Left renal pelvis (tissue), 4 donors: ENCODE measurements around the gene HLA-DOB. TPM values are rescaled to one million over a fixed set of nuclear protein-coding genes. Genes with fewer than 3 reads are reported as not detected.

Experiments used
- DNase-seq, 4 donors: peaks; one replicate each; pipeline ENCODE4 v3.0.0-alpha.2; 2013; ENCODE audit warnings: low read depth in 4 of 4, low spot score in 3 of 4
- polyA plus RNA-seq, 4 donors: library from polyadenylated mRNA; unstranded; fragments of 120-200 nt; gene quantifications; one replicate each; pipeline ENCODE4 v1.2.1, GENCODE V29; 2013; ENCODE audit not compliant: insufficient read length in 4 of 4

HLA-DOB gene
- polyA plus RNA-seq, 4 donors: 0.14 to 0.29 (median 0.27) TPM; not detected in 1

DNA sequence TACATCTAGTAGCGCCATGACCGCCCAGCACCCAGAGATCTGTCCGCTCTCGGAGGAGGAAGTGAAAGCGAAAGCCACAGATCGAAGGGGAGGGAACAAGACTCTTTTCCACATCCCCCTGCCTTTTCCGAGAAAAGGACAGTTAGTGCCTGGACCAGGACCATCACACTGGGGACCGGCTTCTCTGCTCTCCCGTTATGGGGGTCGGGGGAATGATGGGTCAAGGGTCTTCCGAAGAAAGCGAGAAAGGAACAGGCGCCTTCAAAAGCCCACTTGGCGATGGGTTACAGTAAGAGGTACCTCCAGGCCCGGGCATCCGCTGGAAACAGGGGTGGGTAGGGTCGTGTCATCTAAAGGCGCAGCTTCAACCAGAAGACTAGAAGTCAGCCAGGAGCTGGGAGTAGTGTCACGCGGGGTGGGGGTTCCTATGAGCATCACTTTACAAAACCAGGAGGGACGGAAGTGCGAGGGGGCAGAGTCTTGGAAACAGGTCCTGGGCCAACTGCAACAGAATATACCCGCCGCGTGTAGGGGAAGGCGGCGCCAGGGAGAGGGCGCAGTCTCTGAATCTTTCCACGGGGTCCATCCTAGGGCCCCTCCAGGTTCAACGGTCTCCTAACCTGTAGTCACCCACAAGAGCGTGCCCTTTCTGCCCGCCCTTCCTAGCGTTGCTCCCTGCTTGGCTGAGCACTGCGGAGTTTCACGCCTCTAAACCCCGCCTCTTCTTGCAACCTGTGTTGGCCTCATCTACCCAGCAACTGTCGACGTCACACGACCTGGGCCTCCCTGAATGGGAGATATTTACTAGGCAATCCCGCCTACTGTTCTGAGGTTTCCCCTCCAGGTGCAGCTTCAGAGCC lies 27.4 kb upstream of the HLA-DOB start, which contains the start of gene PSMB8:
PSMB8 (minus strand) TSS at position 69 of the 860 bp plus-strand sequence; CDS start at position 18, 51 bp downstream.
- peak; percentile 85 to 92 (median 88) for DNase-seq

DNA sequence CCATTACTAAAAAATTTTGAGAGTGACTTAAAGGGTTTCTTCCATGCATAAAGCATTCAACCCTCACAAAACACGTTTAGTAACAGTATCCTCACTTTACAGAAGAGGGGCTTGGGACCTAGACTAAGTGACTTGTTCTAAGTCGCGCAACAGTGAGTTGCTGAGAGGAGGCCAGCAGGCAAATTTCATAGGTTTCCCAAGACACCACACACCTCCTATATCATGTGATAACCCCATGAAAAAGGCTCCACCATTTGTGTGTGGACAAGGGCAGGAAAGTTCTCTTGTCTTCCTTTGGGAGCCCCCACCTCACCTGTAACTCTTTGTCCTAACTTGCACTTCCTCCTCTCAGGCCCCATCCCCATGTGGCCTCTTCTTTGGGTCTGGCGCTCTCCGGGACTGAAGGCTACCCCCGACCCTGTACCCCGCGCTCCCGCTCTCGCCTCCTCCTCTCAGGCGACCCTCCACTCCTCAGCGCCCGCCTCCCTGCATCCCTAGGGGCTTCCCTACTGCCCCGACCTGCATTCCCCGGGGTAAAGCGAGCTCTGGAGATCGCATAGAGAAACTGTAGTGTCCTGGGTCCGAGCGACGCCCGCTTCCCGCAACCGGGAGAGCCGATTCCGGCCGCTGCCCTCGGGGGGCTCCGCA lies 26.7 kb upstream of the HLA-DOB start:
- DNase-seq: no peak

DNA sequence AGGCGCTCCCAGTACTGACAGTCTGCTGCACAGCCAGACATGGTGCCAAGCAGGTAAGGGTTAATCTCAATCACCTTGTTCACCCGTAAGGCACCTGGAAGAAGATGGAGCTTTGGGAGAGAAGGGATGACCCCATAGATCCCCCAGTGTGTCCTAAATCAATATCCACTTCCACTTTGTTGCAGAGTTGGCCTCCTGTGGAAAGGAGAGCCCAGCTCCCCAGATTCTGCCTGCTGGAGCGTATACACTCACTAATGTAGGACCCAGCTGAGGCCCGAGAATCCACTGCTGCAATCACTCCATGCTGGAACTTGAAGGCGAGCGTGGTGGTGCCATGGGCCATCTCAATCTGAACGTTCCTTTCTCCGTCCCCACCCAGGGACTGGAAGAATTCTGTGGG lies 25.9 kb upstream of the HLA-DOB start:
- no peak for DNase-seq

DNA sequence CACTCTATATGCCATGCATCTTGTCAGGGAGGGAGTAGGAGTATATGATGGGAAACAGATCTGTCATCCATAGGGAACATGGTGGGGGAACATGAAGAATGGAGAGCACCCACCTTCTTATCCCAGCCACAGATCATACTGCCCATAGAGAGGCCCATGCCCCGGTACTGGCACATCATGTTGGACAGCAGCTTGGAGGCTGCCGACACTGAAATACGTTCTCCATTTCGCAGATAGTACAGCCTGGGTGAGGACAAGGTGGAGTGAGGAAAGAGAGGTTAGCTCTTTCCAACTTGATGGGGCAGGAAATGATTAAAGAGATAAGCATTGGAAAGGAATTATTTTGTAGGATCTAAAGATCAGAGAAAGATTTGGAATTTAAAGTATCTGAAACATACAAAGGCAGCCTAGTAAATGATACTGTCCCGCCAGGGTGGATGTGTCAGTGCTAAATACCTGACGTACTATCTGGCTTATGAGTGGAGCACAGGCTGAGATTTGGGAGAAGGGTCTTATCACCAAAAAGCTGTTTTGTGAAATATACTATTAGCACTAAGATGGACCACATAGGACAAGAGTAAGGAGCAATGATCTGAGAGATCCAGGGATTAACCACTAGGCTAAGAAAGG lies 25.3 kb upstream of the HLA-DOB start:
- no peak for DNase-seq

DNA sequence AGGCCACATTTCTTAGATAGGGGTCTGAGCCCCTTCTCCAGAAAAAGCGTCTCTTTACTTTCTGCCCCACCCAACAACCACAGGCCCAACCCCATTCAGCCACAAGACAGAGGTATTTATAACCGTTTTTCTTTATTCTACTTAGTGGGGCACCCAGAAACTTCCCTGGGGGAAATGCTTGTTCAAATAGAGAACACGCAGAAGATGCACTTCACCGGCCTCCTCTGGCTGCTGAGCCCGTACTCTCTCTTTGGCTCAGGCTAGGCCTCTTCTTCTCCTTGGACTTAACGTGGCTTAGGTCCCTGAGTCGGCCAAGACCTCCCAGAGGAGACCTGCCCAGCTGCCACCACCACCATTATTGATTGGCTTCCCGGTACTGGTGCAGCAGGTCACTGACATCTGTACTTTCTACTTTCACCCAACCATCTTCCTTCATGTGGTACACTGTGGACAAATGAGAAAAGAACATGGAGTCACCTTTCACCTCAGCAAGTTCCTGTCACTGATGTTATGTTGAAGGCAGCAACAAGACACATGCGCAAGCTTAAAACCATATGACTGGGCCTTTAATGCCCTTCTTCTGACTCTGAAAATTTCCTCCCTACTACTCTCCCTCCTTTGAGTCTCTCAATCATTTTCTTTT lies 23.9 kb upstream of the HLA-DOB start:
- no peak for DNase-seq

DNA sequence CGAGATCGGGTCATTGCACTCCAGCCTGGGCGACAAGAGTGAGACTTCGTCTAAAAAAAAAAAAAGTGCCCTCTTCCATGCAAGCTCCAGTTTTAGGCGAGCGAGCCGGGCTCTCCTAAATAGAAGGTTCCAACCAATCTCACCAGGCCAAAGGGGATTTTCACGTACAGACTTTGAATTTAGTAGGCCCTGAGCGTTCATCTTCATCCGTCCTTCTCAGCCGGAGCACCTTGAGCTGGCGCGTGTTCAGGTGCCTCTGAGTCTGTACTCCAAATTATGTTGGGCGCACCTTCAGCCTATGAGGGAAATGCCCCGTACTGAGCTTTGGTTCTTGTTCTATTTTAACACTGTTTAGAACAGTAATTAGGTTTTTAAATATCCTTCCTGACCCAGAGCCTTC lies 22.6 kb upstream of the HLA-DOB start:
- DNase-seq: no peak

DNA sequence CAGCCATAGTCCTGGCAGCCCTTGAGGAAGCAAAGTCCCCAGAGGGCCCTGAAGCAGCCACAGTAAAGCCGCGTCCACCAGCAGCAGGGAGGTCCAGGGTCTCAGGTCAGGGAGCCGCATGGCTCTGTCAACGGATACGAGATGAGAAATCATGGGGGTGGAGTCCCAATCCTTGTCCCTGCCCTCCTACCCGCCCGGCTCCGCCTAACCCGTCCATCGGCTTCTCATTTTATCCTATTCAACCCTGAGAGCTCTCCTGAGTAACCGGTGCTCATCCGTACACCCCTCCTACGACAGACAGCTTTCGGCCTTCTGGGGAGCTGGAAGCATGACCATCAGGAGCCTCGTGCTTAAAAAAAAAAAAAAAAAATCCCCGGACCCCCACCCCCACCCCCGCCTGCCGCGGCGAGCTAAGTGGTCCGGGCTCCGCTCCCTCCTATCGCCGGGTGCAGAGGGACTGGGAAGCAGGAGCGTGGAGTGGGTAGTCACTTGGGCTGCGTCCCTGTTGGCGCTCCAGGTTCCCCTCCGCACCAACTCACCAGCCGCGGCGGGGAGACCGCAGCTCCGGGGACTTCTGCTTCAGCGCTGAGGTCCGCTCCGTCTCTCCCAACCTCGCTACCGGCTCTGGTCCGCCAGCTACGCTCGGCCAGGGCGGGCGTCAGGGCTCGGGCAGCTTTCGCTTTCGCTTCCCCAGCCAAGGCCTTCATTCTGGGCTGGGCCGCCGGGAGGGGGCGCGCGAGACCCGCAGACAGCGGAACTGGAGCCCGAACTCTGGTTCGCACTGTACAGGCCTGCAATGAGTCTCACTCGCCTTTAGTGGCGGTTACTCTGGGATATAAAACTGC lies 21.5 kb upstream of the HLA-DOB start, which contains the start of gene TAP2:
TAP2 (minus strand) TSS at position 626 of the 845 bp plus-strand sequence; CDS start at position 120, 506 bp downstream.
- DNase-seq: peak; percentile 80 to 87 (median 84)

DNA sequence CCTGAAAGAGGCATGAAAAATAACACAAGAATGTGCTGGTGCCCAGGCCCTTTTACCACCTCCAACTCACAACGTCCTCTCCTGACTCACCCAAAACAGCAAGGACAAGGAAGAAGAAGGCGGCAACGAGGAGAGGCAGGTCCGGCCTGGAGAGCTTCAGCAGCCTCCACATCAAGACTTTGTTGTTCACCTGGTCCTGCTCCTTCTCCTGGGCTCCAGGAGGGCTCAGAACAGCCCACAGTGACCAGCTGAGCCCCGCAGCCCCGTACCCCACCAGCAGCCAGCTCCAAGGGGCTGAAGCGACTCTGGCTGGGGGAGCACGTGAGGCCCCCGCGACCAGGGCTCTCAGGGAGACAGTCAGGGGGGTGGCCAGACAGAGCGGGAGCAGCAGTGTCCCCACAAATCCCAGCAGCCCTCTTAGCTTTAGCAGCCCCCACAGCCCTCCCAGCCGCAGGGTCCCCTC lies 20.9 kb upstream of the HLA-DOB start:
- no peak for DNase-seq

DNA sequence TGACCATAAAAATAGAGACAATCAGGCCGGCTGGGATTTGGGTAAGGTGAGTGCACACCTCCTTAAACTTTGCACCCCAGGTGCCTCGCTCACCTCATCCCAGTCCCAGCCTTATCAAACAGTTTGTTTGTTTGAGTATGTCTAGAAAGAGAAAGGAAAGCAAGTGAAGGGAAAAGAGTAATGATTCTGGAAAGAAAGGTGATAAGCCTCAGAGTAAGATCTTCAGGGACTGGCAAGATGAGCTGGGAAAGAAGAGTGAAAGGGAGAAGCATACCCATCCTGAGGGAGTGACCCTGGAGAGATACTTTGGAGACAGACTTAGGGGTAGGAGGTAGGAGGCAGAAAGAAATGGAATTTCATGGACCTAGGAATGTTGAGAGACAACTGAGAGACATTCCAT lies 20.1 kb upstream of the HLA-DOB start:
- no peak for DNase-seq

DNA sequence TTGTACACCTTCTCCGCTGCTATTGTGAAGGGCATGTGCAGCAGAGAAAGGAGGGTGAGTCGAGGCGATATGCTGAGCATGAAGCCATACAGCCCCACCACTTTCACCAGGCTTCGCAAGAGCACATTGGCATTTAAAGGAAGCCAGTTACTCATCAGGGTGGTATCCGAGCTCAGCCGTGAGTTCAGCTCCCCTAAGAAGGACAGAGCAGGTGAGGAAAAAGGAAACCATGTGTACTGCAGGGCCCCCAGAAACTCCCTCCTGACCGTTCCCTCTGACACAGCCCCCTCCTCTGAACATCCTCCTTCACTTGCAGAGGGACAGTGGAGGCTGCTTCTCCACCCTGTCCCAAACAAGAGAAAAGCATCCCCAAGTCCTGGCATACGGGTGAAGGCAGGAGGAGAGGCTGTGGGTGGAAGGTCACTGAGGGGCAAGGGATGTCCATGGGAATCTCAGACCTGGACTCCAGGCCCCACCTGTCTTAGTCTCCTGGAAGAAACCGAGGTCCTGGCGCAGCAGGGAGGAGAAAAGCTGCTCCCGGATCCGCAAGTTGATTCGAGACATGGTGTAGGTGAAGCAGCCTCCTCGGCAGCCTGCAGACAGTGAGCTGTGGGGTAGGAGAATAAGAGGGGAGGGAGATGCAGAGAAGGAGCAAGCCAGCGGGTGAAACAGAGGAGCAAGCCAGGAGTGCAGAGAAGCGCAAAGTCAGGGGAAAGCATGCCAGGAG lies 18.5 kb upstream of the HLA-DOB start:
- DNase-seq: no peak

DNA sequence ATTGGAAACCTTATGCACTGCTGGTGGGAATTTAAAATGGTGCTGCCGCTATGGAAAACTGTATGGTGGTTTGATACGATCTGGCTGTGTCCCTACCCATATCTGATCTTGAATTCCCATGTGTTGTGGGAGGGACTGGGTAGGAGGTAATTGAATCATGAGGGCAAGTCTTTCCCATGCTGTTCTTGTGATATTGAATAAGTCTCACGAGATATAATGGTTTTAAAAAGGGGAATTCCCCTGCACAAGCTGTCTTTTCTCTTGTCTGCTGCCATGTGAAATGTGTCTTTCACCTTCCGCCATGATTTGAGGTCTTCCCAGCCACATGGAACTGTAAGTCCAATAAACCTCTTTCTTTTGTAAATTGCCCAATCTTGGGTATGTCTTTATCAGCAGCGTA lies 16.9 kb upstream of the HLA-DOB start:
- no peak for DNase-seq

DNA sequence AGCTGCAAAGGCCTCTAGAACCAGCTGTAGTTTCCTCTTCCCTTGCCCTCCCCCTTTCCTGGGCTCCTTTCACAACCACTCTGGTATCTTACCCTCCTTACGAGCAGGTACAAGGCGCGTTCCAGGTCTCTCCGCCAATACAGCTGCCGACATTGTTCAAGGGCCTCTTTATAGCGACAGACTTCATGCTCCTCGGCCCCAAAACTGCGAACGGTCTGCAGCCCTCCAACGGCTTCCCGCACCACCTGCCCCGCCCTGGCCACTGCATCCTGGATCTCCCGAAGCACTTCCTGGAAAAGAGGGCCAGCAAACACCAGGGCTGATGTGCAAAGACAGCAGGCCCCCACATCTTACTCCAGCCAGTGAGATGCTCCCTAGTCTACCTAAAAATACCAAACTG lies 15.7 kb upstream of the HLA-DOB start:
- no peak for DNase-seq

DNA sequence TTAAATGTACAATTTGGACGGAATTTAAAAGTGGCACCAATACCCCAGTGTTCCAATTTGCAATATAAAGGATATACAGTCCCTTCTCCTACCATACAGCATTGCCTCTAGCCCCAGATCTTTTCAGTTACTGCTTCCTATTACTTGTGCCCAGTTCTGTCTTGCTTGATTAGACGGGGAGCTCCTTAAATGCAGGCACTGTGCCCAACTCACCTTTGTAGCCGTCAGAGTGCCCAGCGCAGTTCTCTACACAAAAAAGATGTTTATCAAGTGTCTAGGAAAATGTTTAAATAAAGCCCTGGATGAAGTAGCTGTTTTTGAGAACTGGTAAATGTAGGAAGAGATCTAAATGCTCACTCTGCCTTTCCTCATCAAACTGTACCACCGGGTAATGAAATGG lies 14.1 kb upstream of the HLA-DOB start:
- DNase-seq: no peak

DNA sequence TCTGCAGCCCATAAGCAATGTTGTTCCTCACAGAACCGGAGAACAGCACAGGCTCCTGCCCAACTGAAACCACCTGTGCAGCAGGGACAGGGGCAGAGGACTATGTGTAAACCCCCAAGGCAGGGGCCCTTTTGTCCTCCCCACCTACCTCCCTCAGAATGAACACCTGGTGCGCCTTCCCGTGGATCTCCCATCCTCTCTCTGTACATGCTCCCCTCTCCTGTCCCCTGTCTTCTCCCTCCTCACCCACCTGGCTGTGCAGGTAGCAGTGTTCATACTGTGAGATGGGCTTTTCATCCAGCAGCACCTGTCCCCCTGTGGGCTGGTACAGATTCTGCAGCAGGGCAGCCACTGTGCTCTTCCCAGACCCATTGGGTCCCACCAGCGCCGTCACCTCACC lies 13.2 kb upstream of the HLA-DOB start:
- no peak for DNase-seq

DNA sequence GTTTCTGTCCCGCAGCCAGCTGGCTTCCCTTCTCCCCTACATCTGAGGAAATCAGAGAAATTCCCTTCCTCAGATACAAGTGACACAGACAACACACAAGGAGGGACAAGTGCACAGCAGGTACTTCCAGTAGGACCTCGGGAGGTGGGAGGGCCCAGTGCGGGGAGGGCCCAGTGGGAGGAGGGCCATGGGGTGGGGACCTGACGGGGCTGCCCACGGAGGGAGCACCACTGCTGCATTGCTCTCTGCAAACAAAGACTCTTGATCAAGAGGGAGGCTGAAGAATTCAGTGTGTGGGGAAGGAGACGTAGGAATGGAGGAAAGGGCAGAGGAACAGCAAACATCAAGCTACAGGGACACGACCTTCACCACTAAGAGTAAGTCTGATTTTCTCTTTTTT lies 12.7 kb upstream of the HLA-DOB start:
- DNase-seq: no peak

DNA sequence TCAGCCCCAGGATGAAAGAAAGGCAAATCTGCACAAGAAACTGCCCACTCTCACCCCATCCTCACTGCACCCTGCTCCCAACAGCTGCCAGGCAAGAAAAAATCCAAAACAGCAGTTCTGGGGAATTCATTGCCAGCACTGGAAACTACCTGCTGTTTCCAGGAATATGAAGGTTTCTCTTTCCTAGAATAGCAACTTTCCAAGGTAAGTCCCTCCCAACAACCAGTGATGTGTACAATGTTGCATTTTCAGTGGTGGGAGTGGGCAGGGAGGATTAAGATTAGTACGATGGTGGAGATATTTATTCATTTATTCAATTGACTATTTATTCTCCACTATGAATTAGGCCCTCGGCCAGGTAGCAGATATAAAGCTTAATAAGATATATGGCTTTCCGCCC lies 10.2 kb upstream of the HLA-DOB start:
- no peak for DNase-seq

DNA sequence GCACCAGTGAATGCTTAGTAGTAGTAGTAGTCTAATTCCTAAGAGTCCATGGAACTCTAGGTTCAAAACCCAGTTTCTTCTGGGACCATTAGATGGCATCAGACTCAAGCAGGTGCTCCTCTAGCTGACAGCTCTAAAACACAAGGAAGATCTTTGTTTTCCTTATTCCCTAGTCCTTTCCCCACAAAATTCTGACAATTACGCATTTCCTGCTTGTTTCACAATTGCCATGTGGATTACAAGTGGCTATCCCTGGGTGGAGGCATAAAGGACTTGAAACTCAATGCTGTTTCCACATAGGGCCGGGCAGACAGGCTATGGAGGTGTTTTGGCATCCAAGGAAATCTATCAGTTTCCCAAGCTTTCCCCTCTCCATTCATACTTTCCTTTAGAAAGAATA lies 9.2 kb upstream of the HLA-DOB start:
- no peak for DNase-seq

DNA sequence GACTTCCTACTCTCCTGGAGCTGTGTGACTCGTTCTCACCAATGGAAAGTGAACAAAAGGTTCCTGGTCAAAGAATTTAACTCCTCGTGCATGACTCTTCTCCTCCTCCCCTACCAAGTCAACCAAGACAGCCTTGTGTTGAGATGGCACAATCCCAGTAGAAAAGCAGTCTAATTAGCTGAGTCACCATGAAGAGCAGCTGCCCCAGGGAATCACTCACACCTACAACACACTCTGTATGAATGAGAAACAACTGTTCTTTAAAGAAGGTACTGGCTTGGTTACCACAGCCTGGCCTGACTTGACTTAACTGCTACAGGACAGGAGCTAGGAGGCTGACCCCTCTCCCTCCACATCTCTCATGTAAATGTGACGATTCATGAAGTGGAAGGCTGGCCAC lies 2.9 kb upstream of the HLA-DOB start:
- no peak for DNase-seq

DNA sequence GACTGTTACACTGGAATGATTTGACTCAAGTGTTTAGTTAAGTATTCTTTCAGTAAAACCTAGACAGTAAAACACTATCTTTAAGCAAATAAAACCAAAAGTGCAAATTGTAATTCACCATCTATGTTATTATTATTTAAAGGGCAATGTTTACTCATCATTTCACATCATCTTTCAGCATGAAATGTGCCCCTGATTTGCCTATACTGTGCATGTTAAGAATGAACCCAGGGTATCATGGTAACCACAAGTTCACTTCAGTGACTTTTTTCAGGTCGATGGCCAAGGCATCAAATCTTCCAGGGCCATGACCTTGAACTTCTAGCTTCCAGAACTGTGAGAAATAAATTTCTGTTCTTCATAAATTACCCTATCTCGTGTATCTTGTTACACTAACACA lies 2.1 kb upstream of the HLA-DOB start:
- DNase-seq: no peak
